DND-41 (cell line): ENCODE results near the gene HLF.

ENCODE experiments used
- ATAC-seq: fragments of 200-7000 bp; cut with Tn5 transposase; 3 replicates; pipeline ENCODE4 v1.9.1; 2021; ENCODE audit warnings: low read depth; ENCODE audit not compliant: insufficient read depth
- DNase-seq: peaks from one replicate; pipeline ENCODE4 v3.0.0-alpha.2; 2020
- H2AFZ ChIP-seq: 2 replicates; pipeline ENCODE4 v1.6.0; 2012; ENCODE audit warnings: low read depth, low read length
- H3K27ac ChIP-seq: 2 replicates; pipeline ENCODE4 v1.5.1; 2012; ENCODE audit warnings: low read length, inconsistent platforms
- H3K27me3 ChIP-seq: fragments of 200-600 bp; sonication (generic); 2 replicates; pipeline ENCODE4 v1.6.0; 2012; ENCODE audit warnings: low read length, mild to moderate bottlenecking, inconsistent platforms; ENCODE audit not compliant: insufficient read depth, poor library complexity
- H3K36me3 ChIP-seq: 2 replicates; pipeline ENCODE4 v1.5.1; 2012; ENCODE audit warnings: low read length, inconsistent platforms; ENCODE audit not compliant: insufficient read depth
- H3K4me1 ChIP-seq: 2 replicates; pipeline ENCODE4 v1.5.1; 2012; ENCODE audit warnings: mild to moderate bottlenecking, low read length; ENCODE audit not compliant: insufficient read depth
- H3K4me2 ChIP-seq: 2 replicates; pipeline ENCODE4 v1.6.0; 2012; ENCODE audit warnings: mild to moderate bottlenecking, moderate library complexity, low read length, inconsistent platforms; ENCODE audit not compliant: insufficient read depth
- H3K4me3 ChIP-seq, 2 experiments: fragments of 200-600 bp in 1 of 2; shearing (Covaris generic) in 1 of 2; 2 replicates each; pipeline ENCODE4 v1.5.1; 2012 to 2016; ENCODE audit warnings: inconsistent platforms in 2 of 2, low read length in 2 of 2, mild to moderate bottlenecking in 2 of 2, low read depth in 1 of 2, moderate library complexity in 1 of 2
- H3K79me2 ChIP-seq: 2 replicates; pipeline ENCODE4 v1.6.0; 2012; ENCODE audit warnings: low read length, inconsistent platforms; ENCODE audit not compliant: insufficient read depth
- H3K9ac ChIP-seq: 2 replicates; pipeline ENCODE4 v1.6.0; 2012; ENCODE audit warnings: low read depth, mild to moderate bottlenecking, inconsistent platforms, low read length, moderate library complexity
- H3K9me3 ChIP-seq: 2 replicates; pipeline ENCODE4 v1.5.1; 2012; ENCODE audit warnings: low read length, moderate library complexity, mild to moderate bottlenecking, inconsistent platforms; ENCODE audit not compliant: insufficient read depth, severe bottlenecking
- H4K20me1 ChIP-seq: 2 replicates; pipeline ENCODE4 v1.6.0; 2012; ENCODE audit warnings: low read length; ENCODE audit not compliant: insufficient read depth
- EZH2 ChIP-seq: IDR thresholded peaks from 3 replicates; pipeline ENCODE4 v1.6.1; 2012; ENCODE audit warnings: borderline replicate concordance, low read depth, mild to moderate bottlenecking, moderate library complexity, low read length, inconsistent platforms; ENCODE audit not compliant: severe bottlenecking
- TF ChIP-seq, protein P1 (sequence below): IDR thresholded peaks from 2 replicates; pipeline ENCODE4 v1.5.1; 2012; ENCODE audit warnings: borderline replicate concordance, low read length, moderate library complexity, mild to moderate bottlenecking; ENCODE audit not compliant: poor library complexity, severe bottlenecking; ENCODE audit errors: extremely low read depth

HLF gene

DNA sequence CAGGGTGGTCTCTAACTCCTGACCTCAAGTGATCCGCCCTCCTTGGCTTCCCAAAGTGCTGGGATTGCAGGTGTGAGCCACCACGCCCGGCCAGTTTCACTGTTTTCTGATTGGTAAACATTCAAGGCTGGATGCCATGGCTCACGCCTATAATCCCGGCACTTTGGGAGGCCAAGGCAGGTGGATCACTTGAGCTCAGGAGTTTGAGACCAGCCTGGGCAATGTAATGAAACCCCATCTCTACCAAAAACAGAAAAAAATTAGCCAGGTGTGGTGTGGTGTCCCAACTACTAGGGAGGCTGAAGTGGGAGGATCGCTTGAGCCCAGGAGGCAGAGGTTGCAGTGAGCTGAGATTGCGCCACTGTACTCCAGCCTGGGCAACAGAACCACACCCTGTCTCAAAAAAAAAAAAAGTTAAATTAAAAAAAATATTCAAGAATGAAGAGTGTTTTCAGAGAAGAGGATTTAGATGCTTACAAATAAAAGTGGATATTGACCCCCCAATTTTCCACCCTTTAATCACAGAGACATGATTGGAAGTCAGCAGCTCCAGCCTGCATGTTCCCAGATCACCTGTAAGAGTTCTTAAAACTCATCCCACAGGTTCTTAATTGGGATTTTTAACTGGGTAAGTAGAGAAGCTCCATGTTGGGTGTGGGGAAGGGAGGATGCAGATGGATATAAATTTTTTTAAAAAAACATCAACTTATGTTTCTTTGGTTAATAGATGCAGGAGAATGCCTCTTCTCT is 23.8 kb downstream of the HLF start:
- no peak overlapping the region for H2AFZ ChIP-seq

DNA sequence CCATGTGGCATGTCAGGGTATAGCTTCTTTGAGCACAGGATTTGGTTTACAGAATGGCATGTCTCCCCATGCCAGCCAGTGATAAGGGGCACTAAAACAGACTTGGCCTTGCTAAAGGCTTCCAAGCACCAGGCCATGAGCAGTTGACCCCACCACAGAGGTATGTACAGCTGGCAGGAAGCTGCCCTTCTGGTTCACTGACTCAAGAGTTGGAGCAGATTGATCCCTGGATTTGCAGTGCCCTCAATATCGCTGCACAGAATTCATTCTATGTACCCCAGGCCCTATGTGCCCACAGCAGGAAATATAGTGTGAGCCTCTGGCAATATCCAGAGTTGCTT is 24.3 kb downstream of the HLF start:
- no peaks in the 10 kb centered on the region for H3K27me3 ChIP-seq
- no peak overlapping the region for H2AFZ ChIP-seq
- H3K4me1 ChIP-seq: no peaks in the 10 kb centered on the region
- H3K9me3 ChIP-seq: no peaks in the 10 kb centered on the region
- H4K20me1 ChIP-seq: no peaks in the 10 kb centered on the region
- TF ChIP-seq, protein P1, sequence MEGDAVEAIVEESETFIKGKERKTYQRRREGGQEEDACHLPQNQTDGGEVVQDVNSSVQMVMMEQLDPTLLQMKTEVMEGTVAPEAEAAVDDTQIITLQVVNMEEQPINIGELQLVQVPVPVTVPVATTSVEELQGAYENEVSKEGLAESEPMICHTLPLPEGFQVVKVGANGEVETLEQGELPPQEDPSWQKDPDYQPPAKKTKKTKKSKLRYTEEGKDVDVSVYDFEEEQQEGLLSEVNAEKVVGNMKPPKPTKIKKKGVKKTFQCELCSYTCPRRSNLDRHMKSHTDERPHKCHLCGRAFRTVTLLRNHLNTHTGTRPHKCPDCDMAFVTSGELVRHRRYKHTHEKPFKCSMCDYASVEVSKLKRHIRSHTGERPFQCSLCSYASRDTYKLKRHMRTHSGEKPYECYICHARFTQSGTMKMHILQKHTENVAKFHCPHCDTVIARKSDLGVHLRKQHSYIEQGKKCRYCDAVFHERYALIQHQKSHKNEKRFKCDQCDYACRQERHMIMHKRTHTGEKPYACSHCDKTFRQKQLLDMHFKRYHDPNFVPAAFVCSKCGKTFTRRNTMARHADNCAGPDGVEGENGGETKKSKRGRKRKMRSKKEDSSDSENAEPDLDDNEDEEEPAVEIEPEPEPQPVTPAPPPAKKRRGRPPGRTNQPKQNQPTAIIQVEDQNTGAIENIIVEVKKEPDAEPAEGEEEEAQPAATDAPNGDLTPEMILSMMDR: no peak
- no peak for TF ChIP-seq EZH2
- no peak overlapping the region for H3K9ac ChIP-seq
- DNase-seq (no peak), ATAC-seq (no peak)
- no peaks in the 10 kb centered on the region for H3K79me2 ChIP-seq
- no peak overlapping the region for H3K4me3 ChIP-seq
- no peak overlapping the region for H3K27ac ChIP-seq
- no peaks in the 10 kb centered on the region for H3K36me3 ChIP-seq
- no peak overlapping the region for H3K4me2 ChIP-seq

More for the DNA sequence above, 23.8 kb downstream of the HLF start:
- H3K4me3 ChIP-seq: no peak overlapping the region
- H3K4me1 ChIP-seq: no peaks in the 10 kb centered on the region
- H3K36me3 ChIP-seq: no peaks in the 10 kb centered on the region
- H3K79me2 ChIP-seq: no peaks in the 10 kb centered on the region
- H3K27ac ChIP-seq: no peak overlapping the region
- H3K27me3 ChIP-seq: no peaks in the 10 kb centered on the region
- H3K9me3 ChIP-seq: no peaks in the 10 kb centered on the region
- H3K9ac ChIP-seq: no peak overlapping the region
- H4K20me1 ChIP-seq: no peaks in the 10 kb centered on the region
- no peak for TF ChIP-seq EZH2
- TF ChIP-seq, protein P1: no peak
- no peak for DNase-seq
- H3K4me2 ChIP-seq: no peak overlapping the region
- no peak for ATAC-seq

DNA sequence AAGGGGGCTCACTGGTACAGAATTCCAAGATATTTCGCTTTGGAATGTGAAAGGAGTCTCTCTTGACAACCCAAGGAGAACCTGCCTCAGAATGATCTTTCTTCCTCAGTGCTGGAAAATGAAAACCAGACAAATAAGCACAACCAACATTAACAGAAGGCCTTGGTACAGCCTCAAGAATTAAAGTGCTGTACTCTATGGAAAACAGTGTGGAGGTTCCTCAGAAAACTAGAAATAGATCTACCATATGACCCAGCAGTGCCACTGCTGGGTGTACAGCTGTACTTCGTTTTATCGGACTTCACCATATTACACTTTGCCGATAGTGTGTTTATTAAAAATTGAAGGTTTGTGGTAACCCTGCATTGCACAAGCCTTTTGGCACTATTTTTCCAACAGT is 25.2 kb downstream of the HLF start:
- H3K4me2 ChIP-seq: no peak overlapping the region
- no peaks in the 10 kb centered on the region for H3K79me2 ChIP-seq
- H3K9ac ChIP-seq: no peak overlapping the region
- TF ChIP-seq, protein P1: no peak
- TF ChIP-seq EZH2: no peak
- no peaks in the 10 kb centered on the region for H3K9me3 ChIP-seq
- ATAC-seq (no peak), DNase-seq (no peak)
- no peak overlapping the region for H2AFZ ChIP-seq
- no peaks in the 10 kb centered on the region for H3K36me3 ChIP-seq
- no peaks in the 10 kb centered on the region for H4K20me1 ChIP-seq
- H3K27me3 ChIP-seq: no peaks in the 10 kb centered on the region
- no peaks in the 10 kb centered on the region for H3K4me1 ChIP-seq
- no peak overlapping the region for H3K27ac ChIP-seq
- H3K4me3 ChIP-seq: no peak overlapping the region

DNA sequence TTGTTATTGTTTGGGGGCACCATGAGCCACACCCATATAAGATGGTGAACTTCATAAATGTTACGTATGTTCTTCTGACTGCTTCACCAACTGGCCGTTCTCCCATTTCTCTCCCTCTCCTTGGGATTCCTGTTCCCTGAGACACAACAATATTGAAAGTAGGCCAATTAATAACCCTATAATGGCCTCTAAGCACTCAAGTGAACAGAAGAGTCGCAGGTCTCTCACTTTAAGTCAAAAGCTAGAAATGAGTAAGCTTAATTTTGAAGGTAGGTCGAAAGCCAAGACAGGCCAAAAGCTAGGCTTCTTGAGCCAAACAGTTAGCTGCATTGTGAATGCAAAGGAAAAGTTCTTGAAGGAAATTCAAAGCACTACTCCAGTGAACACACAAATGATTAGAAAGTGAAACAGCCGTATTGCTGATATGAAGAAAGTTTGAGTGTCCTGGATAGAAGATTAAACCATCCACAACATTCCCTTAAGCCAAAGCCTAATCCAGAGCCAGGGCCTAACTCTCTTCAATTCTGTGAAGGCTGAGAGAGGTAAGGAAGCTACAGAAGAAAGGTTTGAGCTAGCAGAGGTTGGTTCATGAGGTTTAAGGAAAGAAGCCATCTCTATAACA is 25.8 kb downstream of the HLF start:
- H3K4me3 ChIP-seq: no peak overlapping the region
- H2AFZ ChIP-seq: no peak overlapping the region
- ATAC-seq (no peak), DNase-seq (no peak)
- no peaks in the 10 kb centered on the region for H3K9me3 ChIP-seq
- no peaks in the 10 kb centered on the region for H4K20me1 ChIP-seq
- no peak for TF ChIP-seq EZH2
- TF ChIP-seq, protein P1: no peak
- H3K27ac ChIP-seq: no peak overlapping the region
- H3K79me2 ChIP-seq: no peaks in the 10 kb centered on the region
- no peaks in the 10 kb centered on the region for H3K36me3 ChIP-seq
- H3K9ac ChIP-seq: no peak overlapping the region
- no peaks in the 10 kb centered on the region for H3K4me1 ChIP-seq
- no peak overlapping the region for H3K4me2 ChIP-seq
- no peaks in the 10 kb centered on the region for H3K27me3 ChIP-seq
